ENCODE results near the gene PLCB2.

The PLCB2 gene

DNA sequence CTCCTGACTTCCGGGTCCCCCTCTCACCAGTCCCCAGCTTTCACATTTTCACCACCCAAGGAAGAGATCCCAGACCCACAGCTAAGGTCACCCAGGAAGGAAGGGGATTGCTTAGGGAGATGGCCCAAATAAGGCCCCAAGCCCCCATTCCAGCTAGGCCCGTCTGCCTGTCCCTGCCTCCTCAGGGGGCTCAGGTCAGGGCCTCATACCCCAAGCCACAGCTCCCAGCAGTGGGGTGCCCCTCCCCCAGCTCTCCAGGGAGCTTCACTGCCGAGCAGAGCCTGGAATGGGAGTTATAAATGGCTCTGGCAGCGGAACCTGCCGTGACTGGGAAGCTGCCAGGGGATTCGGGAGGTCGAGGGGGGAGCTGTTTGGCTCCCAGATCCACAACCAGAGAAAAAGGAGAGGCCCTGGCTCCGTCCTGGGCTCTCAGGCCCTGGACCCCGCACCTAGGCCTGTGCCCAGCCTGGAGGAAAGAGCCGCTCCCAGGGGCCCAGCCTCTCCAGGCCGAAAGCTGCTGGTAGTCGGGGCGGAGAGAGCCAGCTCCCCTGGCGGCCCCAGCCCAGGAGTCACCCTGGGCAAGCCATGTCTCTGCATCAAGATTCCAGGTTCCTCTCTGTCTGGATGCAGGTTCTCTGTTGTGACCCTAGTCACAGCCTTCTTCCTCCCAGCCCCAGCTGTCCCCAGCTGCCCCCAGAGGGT, 32.5 kb upstream of the PLCB2 start:
- no peak for DNase-seq

GRCh38 chr15:40339621-40339945, 31.8 kb upstream of the PLCB2 start:
- DNase-seq = no peak

- no peak for DNase-seq
Measured at GRCh38 chr15:40338921-40339620, 31.3 kb upstream of the PLCB2 start.

GRCh38 chr15:40338041-40338657, 30.4 kb upstream of the PLCB2 start:
- DNase-seq = peak; percentile 77

DNA sequence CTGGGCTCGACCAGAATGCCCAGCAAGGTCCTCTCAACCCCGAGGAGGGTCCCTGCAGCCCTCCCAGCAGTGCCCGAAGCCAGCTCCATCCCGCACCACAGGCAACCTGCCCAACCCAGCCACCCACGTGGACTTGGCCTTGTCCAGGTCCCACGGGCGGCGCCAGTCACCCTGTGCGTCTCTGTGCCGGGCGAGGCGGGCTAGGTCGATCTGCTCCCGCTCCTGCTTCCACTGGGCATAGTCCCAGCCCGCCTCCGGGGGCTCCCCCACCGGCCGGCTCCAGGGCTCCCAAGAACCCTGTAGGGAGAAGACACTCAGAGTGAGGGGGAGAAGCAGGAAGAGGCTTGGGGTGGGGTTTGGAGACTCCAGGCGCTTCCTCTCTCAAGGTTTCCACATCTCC, 29.9 kb upstream of the PLCB2 start:
- DNase-seq = no peak

DNA sequence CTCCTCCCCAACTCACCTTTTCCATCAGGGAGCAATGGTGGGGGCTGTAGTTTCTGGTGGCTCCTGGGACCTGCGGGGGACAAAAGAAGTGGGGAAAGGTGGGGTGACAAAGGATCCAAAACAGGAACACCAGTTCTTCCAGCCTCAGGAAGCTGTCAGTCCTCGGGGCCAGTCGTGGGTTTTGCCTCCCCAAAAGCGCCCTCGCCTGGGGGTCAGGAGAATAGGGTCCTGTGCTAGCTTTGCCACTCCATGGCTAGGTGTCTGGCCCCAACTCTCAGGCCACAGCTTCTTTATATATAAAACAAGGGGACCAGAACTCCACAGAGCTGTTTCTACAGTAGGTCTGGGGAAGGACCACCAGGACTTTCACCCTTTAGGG, 29.0 kb upstream of the PLCB2 start:
- DNase-seq = no peak

DNA sequence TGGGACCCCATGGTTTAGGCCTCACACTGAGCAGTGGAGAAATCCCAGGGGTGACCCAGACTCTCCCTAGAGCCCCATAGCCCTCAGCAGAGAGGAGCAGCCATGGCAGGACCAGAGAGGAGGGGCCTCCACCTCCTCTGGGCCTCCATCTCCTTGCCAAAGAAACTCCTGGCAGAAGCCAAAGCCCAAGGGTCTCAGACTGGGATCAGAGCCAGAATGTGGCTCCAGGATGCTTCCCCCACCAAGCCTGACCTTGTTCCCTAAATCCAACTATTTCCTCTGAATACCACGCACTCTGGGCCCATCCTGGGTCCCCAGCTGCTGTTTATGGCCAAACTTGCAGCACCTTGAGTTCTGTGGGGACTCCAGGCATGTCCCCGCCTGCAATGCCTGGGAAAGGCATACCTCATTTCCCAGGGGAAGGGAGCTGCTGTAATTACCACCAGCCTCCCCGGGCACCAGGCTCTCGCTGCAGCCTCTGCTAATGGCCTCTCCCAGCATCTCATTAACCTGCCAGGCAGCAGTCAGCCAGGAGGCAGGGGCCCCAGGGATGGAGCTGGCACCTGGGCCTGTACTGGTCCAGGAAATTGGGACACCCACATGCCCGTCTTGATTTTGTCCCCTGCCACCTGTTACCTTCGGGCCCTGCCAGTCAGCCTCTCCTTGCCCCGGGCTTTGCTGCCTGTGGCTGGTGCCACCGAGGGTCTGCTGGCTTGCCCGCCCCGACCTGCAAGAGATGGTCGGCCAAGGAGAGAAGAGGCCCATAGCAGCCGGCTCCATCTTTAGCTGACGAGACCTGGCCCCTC, 28.4 kb upstream of the PLCB2 start:
- DNase-seq = no peak

DNA sequence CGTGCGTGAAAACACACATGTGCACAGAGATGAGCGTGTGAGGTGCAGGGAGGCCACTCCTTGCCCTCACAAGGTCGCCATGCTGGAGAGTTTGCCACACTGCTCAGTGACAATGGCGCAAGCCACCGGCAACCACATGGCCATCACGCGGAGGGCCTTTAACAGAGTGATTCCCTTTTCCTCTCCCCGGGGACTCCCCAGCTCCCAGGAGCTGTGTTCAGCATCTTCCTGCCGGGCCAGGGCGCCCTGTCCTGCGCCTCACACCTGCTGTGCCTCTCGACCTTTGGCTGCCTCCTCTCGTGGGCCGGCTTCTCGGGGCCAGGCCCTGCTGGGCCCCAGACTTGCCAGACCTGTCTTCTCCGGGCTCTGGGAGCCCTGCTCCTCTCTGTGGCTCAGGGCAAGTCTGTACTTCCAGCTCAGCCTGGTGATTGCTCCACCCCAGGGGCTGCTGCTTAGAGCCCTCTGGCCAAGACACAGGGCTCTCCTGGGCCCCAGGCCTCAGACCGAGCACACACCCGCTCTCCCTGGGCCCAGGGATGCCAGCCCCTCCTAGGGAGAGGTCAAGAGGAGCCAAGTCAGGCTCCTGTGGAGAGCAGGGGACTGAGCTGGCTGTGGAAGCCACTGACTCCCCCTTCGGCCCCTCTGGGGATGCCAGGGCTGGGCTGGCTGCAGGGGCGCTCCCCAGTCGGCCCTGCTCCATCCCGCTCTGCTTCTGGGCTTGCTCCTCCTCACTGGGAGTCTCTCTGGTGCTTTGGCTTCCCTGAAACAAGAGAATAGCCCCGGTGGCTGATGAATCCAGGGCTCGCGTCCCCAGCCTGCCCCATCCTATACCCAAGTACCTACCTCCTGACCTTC, 27.4 kb upstream of the PLCB2 start:
- DNase-seq = no peak

DNA sequence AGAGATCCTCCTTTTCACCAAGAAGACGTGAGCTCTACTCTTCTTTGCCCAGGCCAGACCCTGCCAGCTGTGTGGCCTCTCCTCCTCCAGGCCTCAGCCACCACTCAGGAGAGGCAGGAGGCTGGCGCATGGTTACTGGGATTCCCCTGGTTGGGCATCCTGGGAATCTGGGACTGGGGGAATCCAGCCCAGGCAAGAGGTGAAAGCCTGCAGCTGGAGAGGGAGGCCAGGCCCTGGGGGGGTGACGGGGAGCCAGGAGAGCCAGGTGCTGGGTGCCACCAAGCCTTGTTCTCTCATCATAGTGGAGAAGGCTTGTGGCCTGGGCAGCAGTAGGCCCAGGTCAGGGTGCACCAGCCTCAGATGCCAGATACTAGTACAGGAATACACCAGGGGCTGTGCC, 26.8 kb upstream of the PLCB2 start:
- DNase-seq = no peak

- DNase-seq = no peak
Measured at GRCh38 chr15:40333922-40334492, 26.3 kb upstream of the PLCB2 start.

DNA sequence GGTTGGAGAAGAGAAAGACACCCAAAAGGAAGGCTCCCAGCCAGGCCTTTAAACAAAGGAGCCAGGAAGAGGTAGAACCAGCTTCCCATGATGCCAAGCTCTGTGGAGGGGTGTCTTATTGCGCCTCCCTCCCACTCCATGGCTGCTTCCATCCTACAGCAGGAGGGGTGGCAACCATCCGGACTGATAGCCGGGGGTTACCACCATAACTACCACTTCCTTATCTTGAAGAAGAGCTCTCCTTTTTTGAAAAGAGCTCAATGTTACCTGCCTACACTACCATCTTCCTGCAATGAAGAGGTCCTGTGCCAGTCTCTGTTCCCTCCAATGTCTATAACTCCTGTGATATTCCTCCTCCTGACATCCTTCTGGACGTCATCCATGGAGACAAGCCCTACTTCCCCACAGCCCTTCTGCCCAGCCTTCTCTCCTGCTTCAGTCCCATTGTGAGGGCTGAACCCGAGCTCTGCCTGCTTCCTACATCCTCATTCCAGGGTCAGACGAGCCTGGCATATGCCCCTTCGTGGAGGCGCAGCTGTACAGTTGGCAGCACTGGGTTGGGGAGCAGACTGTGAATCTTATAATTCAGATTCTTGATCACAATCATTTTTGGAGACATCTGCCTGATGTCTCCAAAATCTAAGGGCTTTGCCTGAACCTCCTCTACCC, 24.5 kb upstream of the PLCB2 start:
- DNase-seq = no peak

DNA sequence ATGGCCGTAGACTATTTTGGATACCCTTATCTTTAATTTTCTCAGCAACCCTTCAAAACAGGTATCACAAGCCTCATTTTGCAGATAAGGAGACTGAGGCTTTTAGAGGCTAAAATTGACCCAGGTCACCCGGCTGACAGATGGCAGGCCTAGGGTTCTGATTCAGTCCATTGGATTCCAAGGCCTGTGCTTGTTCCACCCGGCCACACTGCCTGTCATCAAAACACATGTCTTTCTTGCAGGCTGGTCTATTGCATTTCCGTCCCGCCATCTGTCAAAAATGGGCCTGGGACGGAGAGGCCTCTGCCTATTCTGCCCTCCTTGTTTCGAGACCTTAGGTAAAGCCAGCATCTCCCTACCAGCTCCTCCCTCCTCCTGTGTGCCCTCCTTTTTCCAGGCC, 23.9 kb upstream of the PLCB2 start:
- no peak for DNase-seq

- DNase-seq = no peak
Measured at GRCh38 chr15:40331026-40331425, 23.3 kb upstream of the PLCB2 start.

- no peak for DNase-seq
Measured at GRCh38 chr15:40330368-40330836, 22.7 kb upstream of the PLCB2 start.

- DNase-seq = no peak
Measured at GRCh38 chr15:40329804-40330203, 22.1 kb upstream of the PLCB2 start.

- DNase-seq = no peak
Measured at GRCh38 chr15:40328751-40329150, 21.0 kb upstream of the PLCB2 start.

- no peak for DNase-seq
Measured at GRCh38 chr15:40328176-40328575, 20.4 kb upstream of the PLCB2 start.

DNA sequence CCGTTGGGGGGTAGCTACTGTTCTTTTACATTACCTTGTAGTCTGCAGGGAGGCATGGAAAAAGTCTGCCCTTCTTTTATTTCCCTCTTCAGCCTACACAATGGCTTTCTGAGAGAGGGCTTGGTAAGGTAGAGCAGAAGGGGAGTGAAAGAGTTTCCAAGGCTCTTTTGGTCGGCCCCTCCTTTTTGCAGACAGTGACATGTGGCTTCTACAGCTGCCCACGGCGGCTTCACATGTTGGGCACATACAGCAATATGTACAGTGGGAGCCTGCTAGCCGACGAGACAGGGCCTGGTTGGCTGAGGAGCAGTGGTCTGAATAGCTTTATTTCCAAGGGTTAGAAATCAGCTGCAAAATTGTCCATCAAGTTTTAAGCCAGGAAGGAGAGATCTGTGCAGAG, 19.7 kb upstream of the PLCB2 start:
- no peak for DNase-seq

DNA sequence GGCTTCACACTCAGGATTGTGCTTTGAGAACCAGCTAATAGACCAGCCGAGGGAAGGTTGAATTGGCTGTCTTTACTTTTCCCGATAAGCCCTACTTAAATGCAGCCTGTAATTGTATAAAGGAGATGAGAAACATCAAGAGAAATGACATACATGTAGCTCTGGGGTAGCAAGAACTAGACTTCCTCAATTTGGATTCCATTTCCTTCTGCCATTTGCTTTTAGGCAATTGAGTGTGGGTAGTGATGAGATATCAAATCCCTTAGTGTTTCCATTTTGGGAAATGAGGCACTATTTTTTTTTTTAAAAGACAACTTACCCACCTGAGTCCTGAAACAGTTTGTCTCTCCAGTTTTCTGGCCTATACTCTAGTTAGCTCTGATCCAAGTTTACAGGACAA, 18.0 kb upstream of the PLCB2 start:
- no peak for DNase-seq

- DNase-seq = no peak
Measured at GRCh38 chr15:40325188-40325587, 17.5 kb upstream of the PLCB2 start.
